HL-60 (cell line): ENCODE measurements around the gene SERPINA5.

ENCODE experiments used
- DNase-seq, 2 experiments: peaks; one replicate each; pipeline ENCODE4 v3.0.0-alpha.2; 2010 to 2020; ENCODE audit warnings: low read depth in 1 of 2, low spot score in 1 of 2
- H3K27ac ChIP-seq: fragments of 250-450 bp; sonication (Bioruptor Pico); replicated peaks from 2 replicates; pipeline ENCODE4 v1.5.1; 2020; ENCODE audit warnings: mild to moderate bottlenecking, moderate library complexity
- H3K27me3 ChIP-seq: fragments of 250-450 bp; sonication (Bioruptor Pico); 2 replicates; pipeline ENCODE4 v1.5.1; 2021; ENCODE audit warnings: mild to moderate bottlenecking, moderate library complexity; ENCODE audit not compliant: insufficient read depth, poor library complexity, severe bottlenecking
- H3K4me3 ChIP-seq: replicated peaks from 2 replicates; pipeline ENCODE4 v1.5.1; 2011; ENCODE audit warnings: mild to moderate bottlenecking, control low read depth, low read length; ENCODE audit not compliant: insufficient read depth
- GABPA ChIP-seq: IDR thresholded peaks from 2 replicates; pipeline ENCODE4 v1.6.1; 2012; ENCODE audit warnings: low read depth
- POLR2AphosphoS5 ChIP-seq: IDR thresholded peaks from 2 replicates; pipeline ENCODE4 v1.6.1; 2012; ENCODE audit warnings: low read depth
- SPI1 ChIP-seq: IDR thresholded peaks from 2 replicates; pipeline ENCODE4 v1.6.1; 2012; ENCODE audit warnings: low read depth, mild to moderate bottlenecking, borderline replicate concordance
- TF ChIP-seq, protein P1 (sequence below): IDR thresholded peaks from one replicate; pipeline ENCODE4 v1.5.1; 2011; ENCODE audit warnings: low read length, control low read depth, inconsistent platforms; ENCODE audit not compliant: insufficient read depth
- TF ChIP-seq, protein P2 (sequence below): IDR thresholded peaks from 2 replicates; pipeline ENCODE4 v1.6.1; 2012; ENCODE audit warnings: low read depth; ENCODE audit not compliant: insufficient replicate concordance

Gene SERPINA5

GRCh38 chr14:94631050-94631449, 49.8 kb downstream of the SERPINA5 start:
- no peak overlapping the region for H3K27ac ChIP-seq
- no peak for DNase-seq
- no peak overlapping the region for H3K4me3 ChIP-seq
- no peak for TF ChIP-seq POLR2AphosphoS5
- no peak for TF ChIP-seq SPI1
- TF ChIP-seq GABPA: no peak
- TF ChIP-seq, protein P1, sequence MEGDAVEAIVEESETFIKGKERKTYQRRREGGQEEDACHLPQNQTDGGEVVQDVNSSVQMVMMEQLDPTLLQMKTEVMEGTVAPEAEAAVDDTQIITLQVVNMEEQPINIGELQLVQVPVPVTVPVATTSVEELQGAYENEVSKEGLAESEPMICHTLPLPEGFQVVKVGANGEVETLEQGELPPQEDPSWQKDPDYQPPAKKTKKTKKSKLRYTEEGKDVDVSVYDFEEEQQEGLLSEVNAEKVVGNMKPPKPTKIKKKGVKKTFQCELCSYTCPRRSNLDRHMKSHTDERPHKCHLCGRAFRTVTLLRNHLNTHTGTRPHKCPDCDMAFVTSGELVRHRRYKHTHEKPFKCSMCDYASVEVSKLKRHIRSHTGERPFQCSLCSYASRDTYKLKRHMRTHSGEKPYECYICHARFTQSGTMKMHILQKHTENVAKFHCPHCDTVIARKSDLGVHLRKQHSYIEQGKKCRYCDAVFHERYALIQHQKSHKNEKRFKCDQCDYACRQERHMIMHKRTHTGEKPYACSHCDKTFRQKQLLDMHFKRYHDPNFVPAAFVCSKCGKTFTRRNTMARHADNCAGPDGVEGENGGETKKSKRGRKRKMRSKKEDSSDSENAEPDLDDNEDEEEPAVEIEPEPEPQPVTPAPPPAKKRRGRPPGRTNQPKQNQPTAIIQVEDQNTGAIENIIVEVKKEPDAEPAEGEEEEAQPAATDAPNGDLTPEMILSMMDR: no peak
- TF ChIP-seq, protein P2, sequence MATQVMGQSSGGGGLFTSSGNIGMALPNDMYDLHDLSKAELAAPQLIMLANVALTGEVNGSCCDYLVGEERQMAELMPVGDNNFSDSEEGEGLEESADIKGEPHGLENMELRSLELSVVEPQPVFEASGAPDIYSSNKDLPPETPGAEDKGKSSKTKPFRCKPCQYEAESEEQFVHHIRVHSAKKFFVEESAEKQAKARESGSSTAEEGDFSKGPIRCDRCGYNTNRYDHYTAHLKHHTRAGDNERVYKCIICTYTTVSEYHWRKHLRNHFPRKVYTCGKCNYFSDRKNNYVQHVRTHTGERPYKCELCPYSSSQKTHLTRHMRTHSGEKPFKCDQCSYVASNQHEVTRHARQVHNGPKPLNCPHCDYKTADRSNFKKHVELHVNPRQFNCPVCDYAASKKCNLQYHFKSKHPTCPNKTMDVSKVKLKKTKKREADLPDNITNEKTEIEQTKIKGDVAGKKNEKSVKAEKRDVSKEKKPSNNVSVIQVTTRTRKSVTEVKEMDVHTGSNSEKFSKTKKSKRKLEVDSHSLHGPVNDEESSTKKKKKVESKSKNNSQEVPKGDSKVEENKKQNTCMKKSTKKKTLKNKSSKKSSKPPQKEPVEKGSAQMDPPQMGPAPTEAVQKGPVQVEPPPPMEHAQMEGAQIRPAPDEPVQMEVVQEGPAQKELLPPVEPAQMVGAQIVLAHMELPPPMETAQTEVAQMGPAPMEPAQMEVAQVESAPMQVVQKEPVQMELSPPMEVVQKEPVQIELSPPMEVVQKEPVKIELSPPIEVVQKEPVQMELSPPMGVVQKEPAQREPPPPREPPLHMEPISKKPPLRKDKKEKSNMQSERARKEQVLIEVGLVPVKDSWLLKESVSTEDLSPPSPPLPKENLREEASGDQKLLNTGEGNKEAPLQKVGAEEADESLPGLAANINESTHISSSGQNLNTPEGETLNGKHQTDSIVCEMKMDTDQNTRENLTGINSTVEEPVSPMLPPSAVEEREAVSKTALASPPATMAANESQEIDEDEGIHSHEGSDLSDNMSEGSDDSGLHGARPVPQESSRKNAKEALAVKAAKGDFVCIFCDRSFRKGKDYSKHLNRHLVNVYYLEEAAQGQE: no peak
- no peaks in the 10 kb centered on the region for H3K27me3 ChIP-seq

DNA sequence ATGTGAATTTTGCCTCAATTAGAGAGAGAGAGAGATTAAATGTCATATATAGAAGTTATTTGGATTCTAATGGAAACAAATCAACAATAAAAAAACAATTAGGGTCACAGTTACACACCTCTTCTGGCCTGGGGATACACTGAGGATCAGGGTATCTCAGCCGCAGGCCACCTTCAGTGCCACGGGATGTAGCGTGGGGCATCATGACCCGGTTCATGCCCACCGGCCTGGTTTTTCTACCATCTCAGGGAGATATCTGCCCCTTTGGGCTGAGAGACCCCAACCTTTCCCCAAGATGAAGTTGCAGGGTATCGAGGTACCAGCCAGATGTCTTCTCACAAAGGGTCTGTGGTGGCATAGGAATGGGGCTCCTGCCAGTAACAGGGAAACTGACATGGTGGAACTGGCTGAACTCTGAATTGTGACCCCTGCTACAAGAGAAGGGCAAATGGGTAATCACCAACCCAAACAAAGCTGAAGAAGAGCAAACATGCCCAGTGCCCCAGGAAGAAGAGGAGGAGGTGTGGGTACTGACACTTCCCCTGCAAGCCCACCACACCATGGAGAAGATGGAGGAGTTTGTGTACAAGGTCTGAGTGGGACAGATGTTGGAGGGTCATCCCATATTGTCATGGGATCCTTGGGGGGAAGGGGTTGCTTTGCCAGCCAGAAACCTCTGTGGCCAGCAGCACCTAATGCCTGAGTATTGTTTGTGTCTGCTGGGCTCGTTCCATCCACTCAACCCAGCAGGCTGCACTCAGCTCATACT, 50.5 kb downstream of the SERPINA5 start:
- no peak for DNase-seq
- no peak for TF ChIP-seq POLR2AphosphoS5
- TF ChIP-seq, protein P1: no peak
- TF ChIP-seq, protein P2: no peak
- no peak for TF ChIP-seq SPI1
- TF ChIP-seq GABPA: no peak
- Histone ChIP-seq H3K27me3 (no peaks in the 10 kb centered on the region), H3K27ac (no peak overlapping the region), H3K4me3 (no peak overlapping the region)

DNA sequence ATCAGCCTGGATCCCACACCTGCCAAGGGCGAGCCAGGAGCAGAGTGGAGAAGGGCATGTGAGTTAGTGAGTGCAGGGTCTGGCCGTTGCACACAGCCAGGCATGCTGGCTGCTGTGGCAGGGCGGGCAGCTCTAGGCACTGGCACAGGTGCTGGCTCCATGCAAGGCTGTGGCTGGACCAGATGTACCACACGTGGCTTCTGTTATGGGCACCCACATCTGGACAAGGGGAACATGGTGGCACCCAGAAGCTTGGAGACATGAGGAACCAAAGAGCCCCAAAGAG, 51.0 kb downstream of the SERPINA5 start:
- H3K27ac ChIP-seq: no peak overlapping the region
- no peak overlapping the region for H3K4me3 ChIP-seq
- DNase-seq: no peak
- no peaks in the 10 kb centered on the region for H3K27me3 ChIP-seq
- no peak for TF ChIP-seq GABPA
- TF ChIP-seq, protein P1: no peak
- TF ChIP-seq, protein P2: no peak
- no peak for TF ChIP-seq SPI1
- TF ChIP-seq POLR2AphosphoS5: no peak
